ENCODE data around the gene STXBP6.

- TF ChIP-seq, protein P1, sequence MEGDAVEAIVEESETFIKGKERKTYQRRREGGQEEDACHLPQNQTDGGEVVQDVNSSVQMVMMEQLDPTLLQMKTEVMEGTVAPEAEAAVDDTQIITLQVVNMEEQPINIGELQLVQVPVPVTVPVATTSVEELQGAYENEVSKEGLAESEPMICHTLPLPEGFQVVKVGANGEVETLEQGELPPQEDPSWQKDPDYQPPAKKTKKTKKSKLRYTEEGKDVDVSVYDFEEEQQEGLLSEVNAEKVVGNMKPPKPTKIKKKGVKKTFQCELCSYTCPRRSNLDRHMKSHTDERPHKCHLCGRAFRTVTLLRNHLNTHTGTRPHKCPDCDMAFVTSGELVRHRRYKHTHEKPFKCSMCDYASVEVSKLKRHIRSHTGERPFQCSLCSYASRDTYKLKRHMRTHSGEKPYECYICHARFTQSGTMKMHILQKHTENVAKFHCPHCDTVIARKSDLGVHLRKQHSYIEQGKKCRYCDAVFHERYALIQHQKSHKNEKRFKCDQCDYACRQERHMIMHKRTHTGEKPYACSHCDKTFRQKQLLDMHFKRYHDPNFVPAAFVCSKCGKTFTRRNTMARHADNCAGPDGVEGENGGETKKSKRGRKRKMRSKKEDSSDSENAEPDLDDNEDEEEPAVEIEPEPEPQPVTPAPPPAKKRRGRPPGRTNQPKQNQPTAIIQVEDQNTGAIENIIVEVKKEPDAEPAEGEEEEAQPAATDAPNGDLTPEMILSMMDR (IDR thresholded peaks at IDR 0.05; ENCODE audit: low read depth, low read length), result no peak
- no peak for TF ChIP-seq EZH2phosphoT487 (IDR thresholded peaks at IDR 0.05; ENCODE audit: low read depth)
Observed at GRCh38 chr14:24982472-24983155, 67.3 kb downstream of the STXBP6 start.
